Epithelial cell of esophagus (primary cell): Measurements from ENCODE around the gene F9.
A peak's percentile ranks its signal among the peaks of the same experiment; 100 is the strongest.

Experiments used
- DNase-seq: peaks from one replicate; pipeline ENCODE4 v3.0.0; 2010; ENCODE audit warnings: low read depth
- H3K4me3 ChIP-seq: 2 replicates; pipeline ENCODE4 v1.5.1; 2011; ENCODE audit warnings: mild to moderate bottlenecking, low read length, control low read depth
- CTCF ChIP-seq: IDR thresholded peaks from 2 replicates; pipeline ENCODE4 v1.5.1; 2011; ENCODE audit warnings: low read depth, mild to moderate bottlenecking, low read length, control low read depth, inconsistent platforms; ENCODE audit not compliant: insufficient read depth; ENCODE audit errors: missing control alignments

The F9 gene

GRCh38 chrX:139554991-139555675, 24.6 kb downstream of the F9 start:
- TF ChIP-seq CTCF: no peak
- DNase-seq: no peak
- H3K4me3 ChIP-seq: no peak overlapping the region

GRCh38 chrX:139559383-139560042, 29.0 kb downstream of the F9 start:
- no peak overlapping the region for H3K4me3 ChIP-seq
- TF ChIP-seq CTCF: peak; percentile 64
- peak; percentile 68 for DNase-seq

- no peak for TF ChIP-seq CTCF
- H3K4me3 ChIP-seq: no peak overlapping the region
- no peak for DNase-seq
These were observed 29.7 kb downstream of the F9 start for GRCh38 chrX:139560221-139560620.

GRCh38 chrX:139563251-139563650, 32.7 kb downstream of the F9 start:
- no peak overlapping the region for H3K4me3 ChIP-seq
- DNase-seq: no peak
- no peak for TF ChIP-seq CTCF

GRCh38 chrX:139566981-139567380, 36.4 kb downstream of the F9 start:
- no peak overlapping the region for H3K4me3 ChIP-seq
- no peak for TF ChIP-seq CTCF
- DNase-seq: no peak

GRCh38 chrX:139581068-139581467, 50.5 kb downstream of the F9 start:
- no peak for TF ChIP-seq CTCF
- DNase-seq: no peak
- H3K4me3 ChIP-seq: no peak overlapping the region

- H3K4me3 ChIP-seq: no peak overlapping the region
- no peak for TF ChIP-seq CTCF
- DNase-seq: no peak
These were observed 55.1 kb downstream of the F9 start for GRCh38 chrX:139585613-139586012.
